Measurements from ENCODE around the gene DHCR24.

Gene DHCR24

DNA sequence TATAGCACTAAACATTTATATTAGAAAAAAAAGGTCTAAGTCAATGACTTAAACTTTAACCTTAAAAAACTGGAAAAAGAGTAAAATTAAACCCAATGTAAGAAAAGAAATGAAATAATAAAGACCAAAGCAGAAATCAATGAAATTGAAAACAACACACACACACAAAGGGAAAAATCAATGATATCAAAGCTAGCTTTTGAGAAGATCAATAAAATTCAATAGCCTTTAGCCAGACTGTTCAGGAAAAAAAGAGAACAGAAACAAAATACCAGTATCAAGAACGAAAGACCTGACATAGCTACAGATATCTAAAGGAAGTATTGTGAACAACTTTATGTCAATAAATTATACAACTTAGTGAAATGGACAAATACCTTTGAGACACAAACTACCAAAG is 7.1 kb downstream of the DHCR24 start:
- TF ChIP-seq, protein P1, sequence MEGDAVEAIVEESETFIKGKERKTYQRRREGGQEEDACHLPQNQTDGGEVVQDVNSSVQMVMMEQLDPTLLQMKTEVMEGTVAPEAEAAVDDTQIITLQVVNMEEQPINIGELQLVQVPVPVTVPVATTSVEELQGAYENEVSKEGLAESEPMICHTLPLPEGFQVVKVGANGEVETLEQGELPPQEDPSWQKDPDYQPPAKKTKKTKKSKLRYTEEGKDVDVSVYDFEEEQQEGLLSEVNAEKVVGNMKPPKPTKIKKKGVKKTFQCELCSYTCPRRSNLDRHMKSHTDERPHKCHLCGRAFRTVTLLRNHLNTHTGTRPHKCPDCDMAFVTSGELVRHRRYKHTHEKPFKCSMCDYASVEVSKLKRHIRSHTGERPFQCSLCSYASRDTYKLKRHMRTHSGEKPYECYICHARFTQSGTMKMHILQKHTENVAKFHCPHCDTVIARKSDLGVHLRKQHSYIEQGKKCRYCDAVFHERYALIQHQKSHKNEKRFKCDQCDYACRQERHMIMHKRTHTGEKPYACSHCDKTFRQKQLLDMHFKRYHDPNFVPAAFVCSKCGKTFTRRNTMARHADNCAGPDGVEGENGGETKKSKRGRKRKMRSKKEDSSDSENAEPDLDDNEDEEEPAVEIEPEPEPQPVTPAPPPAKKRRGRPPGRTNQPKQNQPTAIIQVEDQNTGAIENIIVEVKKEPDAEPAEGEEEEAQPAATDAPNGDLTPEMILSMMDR (conservative IDR thresholded peaks at IDR 0.05; ENCODE audit: low read length) = no peak
- no peak for DNase-seq (ENCODE audit: low read depth)
- H3K4me3 ChIP-seq (ENCODE audit: low read length) = no peak overlapping the region

DNA sequence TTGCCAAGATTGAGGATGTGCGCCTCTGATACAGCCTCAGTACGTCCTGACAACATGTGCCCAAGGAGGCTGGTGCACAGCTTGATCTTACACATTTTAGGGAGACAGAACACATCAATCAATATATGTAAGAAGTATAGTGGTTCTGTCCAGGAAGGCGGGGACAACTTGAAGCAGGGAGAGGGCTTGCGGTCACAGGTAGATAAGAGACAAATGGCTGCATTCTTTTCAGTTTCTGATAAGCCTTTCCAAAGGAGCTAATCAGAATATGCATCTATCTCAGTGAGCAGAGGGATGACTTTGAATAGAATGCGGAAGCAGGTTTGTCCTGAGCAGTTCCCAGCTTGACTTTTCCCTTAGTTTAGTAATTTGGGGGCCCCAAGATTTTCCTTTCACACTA is 10.2 kb downstream of the DHCR24 start:
- H3K4me3 ChIP-seq (ENCODE audit: low read length) = no peak overlapping the region
- TF ChIP-seq, protein P1 (conservative IDR thresholded peaks at IDR 0.05; ENCODE audit: low read length) = no peak
- DNase-seq (ENCODE audit: low read depth) = no peak

GRCh38 chr1:54875000-54875399 is 12.0 kb downstream of the DHCR24 start:
- no peak for DNase-seq (ENCODE audit: low read depth)
- TF ChIP-seq, protein P1 (conservative IDR thresholded peaks at IDR 0.05; ENCODE audit: low read length) = no peak
- no peak overlapping the region for H3K4me3 ChIP-seq (ENCODE audit: low read length)

- TF ChIP-seq, protein P1 (conservative IDR thresholded peaks at IDR 0.05; ENCODE audit: low read length) = no peak
- DNase-seq (ENCODE audit: low read depth) = no peak
- H3K4me3 ChIP-seq (ENCODE audit: low read length) = no peak overlapping the region
These were observed 12.7 kb downstream of the DHCR24 start for GRCh38 chr1:54874079-54874830.

DNA sequence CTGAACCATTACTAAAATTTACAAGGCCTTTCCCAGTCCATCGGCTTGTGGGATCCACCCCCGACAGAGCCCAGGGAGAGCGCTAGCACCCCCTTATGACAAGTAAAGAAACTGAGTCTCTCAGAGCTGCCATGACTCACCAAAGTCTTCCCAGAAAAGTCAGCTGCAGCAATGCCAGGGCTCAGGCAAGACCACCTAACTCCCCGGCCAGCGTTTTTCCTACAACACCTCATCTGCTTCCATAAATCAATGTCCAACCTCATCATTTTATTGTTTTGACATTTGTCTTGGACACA is 15.0 kb downstream of the DHCR24 start:
- TF ChIP-seq, protein P1 (conservative IDR thresholded peaks at IDR 0.05; ENCODE audit: low read length) = no peak
- no peak overlapping the region for H3K4me3 ChIP-seq (ENCODE audit: low read length)
- DNase-seq (ENCODE audit: low read depth) = no peak

DNA sequence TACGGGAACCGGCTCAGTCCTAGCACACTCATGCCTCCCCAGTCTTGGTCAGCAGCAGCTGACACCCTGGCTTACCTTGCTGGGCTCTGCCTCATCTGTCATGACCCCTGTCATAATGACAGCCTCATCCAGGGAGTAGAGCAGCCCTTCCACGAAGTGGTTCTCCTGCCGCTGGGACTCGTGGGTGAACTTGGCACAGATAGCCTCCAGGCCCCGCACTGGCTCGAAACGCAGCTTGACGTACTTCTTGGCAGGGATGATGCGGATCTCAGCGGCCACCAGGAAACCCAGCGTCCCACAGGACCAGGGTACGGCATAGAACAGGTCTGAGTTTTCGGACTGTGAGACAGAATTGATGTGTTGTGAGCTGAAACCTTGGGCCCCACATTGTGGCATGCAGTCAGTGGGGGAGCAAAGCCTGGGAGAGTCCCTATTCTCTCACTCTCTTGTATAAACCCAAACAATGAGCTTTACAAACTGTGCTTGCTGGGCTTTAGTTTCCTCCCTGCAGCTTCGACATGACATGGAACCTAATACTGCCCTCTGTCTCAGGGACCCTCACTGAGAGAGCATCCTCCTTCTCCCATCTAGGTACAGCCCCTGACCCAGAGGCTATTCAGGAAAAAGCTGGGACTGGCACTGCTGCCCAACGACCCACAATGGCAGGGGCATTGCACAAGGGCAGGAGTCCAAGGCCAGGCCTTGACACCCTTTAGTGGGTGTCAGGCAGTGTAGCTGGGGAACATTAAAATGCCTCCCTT is 15.5 kb downstream of the DHCR24 start:
- TF ChIP-seq, protein P1 (conservative IDR thresholded peaks at IDR 0.05; ENCODE audit: low read length) = no peak
- no peak for DNase-seq (ENCODE audit: low read depth)
- H3K4me3 ChIP-seq (ENCODE audit: low read length) = no peak overlapping the region

DNA sequence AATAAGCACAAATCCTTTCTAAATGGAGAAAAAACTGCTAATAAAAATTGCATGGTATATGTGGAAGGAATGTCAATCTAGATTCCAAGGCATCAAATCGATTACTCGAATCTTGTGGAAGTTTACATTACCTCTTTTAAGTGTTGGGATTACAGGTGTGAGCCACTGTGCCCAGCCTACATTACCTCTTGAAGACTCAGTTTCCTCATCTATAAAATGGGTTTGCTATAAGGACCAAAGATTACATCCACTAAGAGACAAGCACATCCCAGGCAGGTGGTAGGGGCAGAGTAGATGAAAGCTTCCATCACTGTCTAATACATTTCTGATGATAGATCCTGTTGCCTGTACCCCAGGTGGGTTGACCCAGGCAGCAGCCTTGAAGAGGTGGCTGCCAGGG is 16.1 kb downstream of the DHCR24 start:
- no peak overlapping the region for H3K4me3 ChIP-seq (ENCODE audit: low read length)
- no peak for DNase-seq (ENCODE audit: low read depth)
- TF ChIP-seq, protein P1 (conservative IDR thresholded peaks at IDR 0.05; ENCODE audit: low read length) = no peak
